ENCODE measurements around the gene SHROOM1. TPM values are rescaled to one million over a fixed set of nuclear protein-coding genes. Genes with fewer than 3 reads are reported as not detected.

Gene SHROOM1
- total RNA-seq, 1 donor from 2014 or later: 0.82 TPM

- FAIRE-seq: no peak
- DNase-seq (ENCODE audit: low spot score in 2 of 2): no peak
Measured at GRCh38 chr5:132825834-132826391, 4.5 kb downstream of the SHROOM1 start.

- no peak for DNase-seq (ENCODE audit: low spot score in 2 of 2)
- FAIRE-seq: no peak
Measured at GRCh38 chr5:132825033-132825833, 5.2 kb downstream of the SHROOM1 start.

- DNase-seq (ENCODE audit: low spot score in 2 of 2) (no peak), FAIRE-seq (no peak)
Measured at GRCh38 chr5:132824426-132824825, 6.0 kb downstream of the SHROOM1 start.

- FAIRE-seq (no peak), DNase-seq (ENCODE audit: low spot score in 2 of 2) (no peak)
Measured at GRCh38 chr5:132823481-132824050, 6.9 kb downstream of the SHROOM1 start.

GRCh38 chr5:132822650-132823480 lies 7.6 kb downstream of the SHROOM1 start:
- FAIRE-seq (no peak), DNase-seq (ENCODE audit: low spot score in 2 of 2) (no peak)

GRCh38 chr5:132821791-132822190 lies 8.7 kb downstream of the SHROOM1 start:
- no peak for FAIRE-seq
- peak; percentile 62 to 78 for DNase-seq (ENCODE audit: low spot score in 2 of 2)

- FAIRE-seq: no peak
- no peak for DNase-seq (ENCODE audit: low spot score in 2 of 2)
Measured at GRCh38 chr5:132821350-132821749, 9.1 kb downstream of the SHROOM1 start.

- peak; percentile 85 to 86 for DNase-seq (ENCODE audit: low spot score in 2 of 2)
- peak; percentile 21 for FAIRE-seq
Measured at GRCh38 chr5:132820162-132820754, 10.2 kb downstream of the SHROOM1 start.

- no peak for DNase-seq (ENCODE audit: low spot score in 2 of 2)
- no peak for FAIRE-seq
Measured at GRCh38 chr5:132819468-132819867, 11.0 kb downstream of the SHROOM1 start.

GRCh38 chr5:132817011-132817410 lies 13.4 kb downstream of the SHROOM1 start:
- no peak for FAIRE-seq
- DNase-seq (ENCODE audit: low spot score in 2 of 2): no peak

- FAIRE-seq (no peak), DNase-seq (ENCODE audit: low spot score in 2 of 2) (no peak)
Measured at GRCh38 chr5:132816554-132816953, 13.9 kb downstream of the SHROOM1 start.

- FAIRE-seq (no peak), DNase-seq (ENCODE audit: low spot score in 2 of 2) (no peak)
Measured at GRCh38 chr5:132816083-132816482, 14.4 kb downstream of the SHROOM1 start.

- no peak for DNase-seq (ENCODE audit: low spot score in 2 of 2)
- peak; percentile 15 for FAIRE-seq
Measured at GRCh38 chr5:132815454-132815853, 15.0 kb downstream of the SHROOM1 start.

GRCh38 chr5:132814503-132815294 lies 15.7 kb downstream of the SHROOM1 start:
- DNase-seq (ENCODE audit: low spot score in 2 of 2): no peak
- FAIRE-seq: no peak

- no peak for FAIRE-seq
- peak; percentile 68 to 83 for DNase-seq (ENCODE audit: low spot score in 2 of 2)
Measured at GRCh38 chr5:132813599-132814502, 16.6 kb downstream of the SHROOM1 start.

- no peak for FAIRE-seq
Measured at GRCh38 chr5:132812781-132813598, 17.5 kb downstream of the SHROOM1 start, which contains the start of gene SOWAHA. Gene SOWAHA (plus strand): TSS chr5:132813302. CDS start chr5:132813622, 320 bp downstream.

GRCh38 chr5:132812123-132812765 lies 18.2 kb downstream of the SHROOM1 start:
- FAIRE-seq: no peak
- DNase-seq (ENCODE audit: low spot score in 2 of 2): no peak

More at GRCh38 chr5:132812781-132813598, 17.5 kb downstream of the SHROOM1 start, which contains the start of gene SOWAHA:
- DNase-seq (ENCODE audit: low spot score in 2 of 2): no peak
